DND-41 (cell line): ENCODE measurements around the gene ERC2.

ENCODE experiments used
- ATAC-seq: fragments of 200-7000 bp; cut with Tn5 transposase; 3 replicates; pipeline ENCODE4 v1.9.1; 2021; ENCODE audit warnings: low read depth; ENCODE audit not compliant: insufficient read depth
- DNase-seq: peaks from one replicate; pipeline ENCODE4 v3.0.0-alpha.2; 2020
- H2AFZ ChIP-seq: 2 replicates; pipeline ENCODE4 v1.6.0; 2012; ENCODE audit warnings: low read depth, low read length
- H3K27ac ChIP-seq: 2 replicates; pipeline ENCODE4 v1.5.1; 2012; ENCODE audit warnings: low read length, inconsistent platforms
- H3K27me3 ChIP-seq: fragments of 200-600 bp; sonication (generic); 2 replicates; pipeline ENCODE4 v1.6.0; 2012; ENCODE audit warnings: low read length, mild to moderate bottlenecking, inconsistent platforms; ENCODE audit not compliant: insufficient read depth, poor library complexity
- H3K36me3 ChIP-seq: 2 replicates; pipeline ENCODE4 v1.5.1; 2012; ENCODE audit warnings: low read length, inconsistent platforms; ENCODE audit not compliant: insufficient read depth
- H3K4me1 ChIP-seq: 2 replicates; pipeline ENCODE4 v1.5.1; 2012; ENCODE audit warnings: mild to moderate bottlenecking, low read length; ENCODE audit not compliant: insufficient read depth
- H3K4me2 ChIP-seq: 2 replicates; pipeline ENCODE4 v1.6.0; 2012; ENCODE audit warnings: mild to moderate bottlenecking, moderate library complexity, low read length, inconsistent platforms; ENCODE audit not compliant: insufficient read depth
- H3K4me3 ChIP-seq, 2 experiments: fragments of 200-600 bp in 1 of 2; shearing (Covaris generic) in 1 of 2; 2 replicates each; pipeline ENCODE4 v1.5.1; 2012 to 2016; ENCODE audit warnings: inconsistent platforms in 2 of 2, low read length in 2 of 2, mild to moderate bottlenecking in 2 of 2, low read depth in 1 of 2, moderate library complexity in 1 of 2
- H3K79me2 ChIP-seq: 2 replicates; pipeline ENCODE4 v1.6.0; 2012; ENCODE audit warnings: low read length, inconsistent platforms; ENCODE audit not compliant: insufficient read depth
- H3K9ac ChIP-seq: 2 replicates; pipeline ENCODE4 v1.6.0; 2012; ENCODE audit warnings: low read depth, mild to moderate bottlenecking, inconsistent platforms, low read length, moderate library complexity
- H3K9me3 ChIP-seq: 2 replicates; pipeline ENCODE4 v1.5.1; 2012; ENCODE audit warnings: low read length, moderate library complexity, mild to moderate bottlenecking, inconsistent platforms; ENCODE audit not compliant: insufficient read depth, severe bottlenecking
- H4K20me1 ChIP-seq: 2 replicates; pipeline ENCODE4 v1.6.0; 2012; ENCODE audit warnings: low read length; ENCODE audit not compliant: insufficient read depth
- CTCF ChIP-seq: IDR thresholded peaks from 2 replicates; pipeline ENCODE4 v1.5.1; 2012; ENCODE audit warnings: borderline replicate concordance, low read length, moderate library complexity, mild to moderate bottlenecking; ENCODE audit not compliant: poor library complexity, severe bottlenecking; ENCODE audit errors: extremely low read depth
- EZH2 ChIP-seq: IDR thresholded peaks from 3 replicates; pipeline ENCODE4 v1.6.1; 2012; ENCODE audit warnings: borderline replicate concordance, low read depth, mild to moderate bottlenecking, moderate library complexity, low read length, inconsistent platforms; ENCODE audit not compliant: severe bottlenecking

ERC2 gene

GRCh38 chr3:56459104-56459496 lies 9.2 kb downstream of the ERC2 start:
- DNase-seq (no peak), ATAC-seq (no peak)
- Histone ChIP-seq H3K79me2 (no peaks in the 10 kb centered on the region), H3K4me3 (no peak overlapping the region), H3K4me1 (no peaks in the 10 kb centered on the region), H3K27me3 (no peaks in the 10 kb centered on the region), H3K4me2 (no peak overlapping the region), H3K9me3 (no peaks in the 10 kb centered on the region), H4K20me1 (no peaks in the 10 kb centered on the region), H3K9ac (no peak overlapping the region), H3K27ac (no peak overlapping the region), H2AFZ (no peak overlapping the region), H3K36me3 (no peaks in the 10 kb centered on the region)
- no peak for TF ChIP-seq CTCF
- TF ChIP-seq EZH2: no peak

- no peak for ATAC-seq
- Histone ChIP-seq H3K4me3 (no peak overlapping the region), H3K4me1 (no peaks in the 10 kb centered on the region), H2AFZ (no peak overlapping the region), H3K9ac (no peak overlapping the region), H3K27me3 (no peaks in the 10 kb centered on the region), H3K9me3 (no peaks in the 10 kb centered on the region), H3K79me2 (no peaks in the 10 kb centered on the region), H3K36me3 (no peaks in the 10 kb centered on the region), H3K4me2 (no peak overlapping the region), H3K27ac (no peak overlapping the region), H4K20me1 (no peaks in the 10 kb centered on the region)
- DNase-seq: no peak
- TF ChIP-seq EZH2 (no peak), CTCF (no peak)
Measured at GRCh38 chr3:56458496-56459103, 9.7 kb downstream of the ERC2 start.

GRCh38 chr3:56456117-56456516 lies 12.2 kb downstream of the ERC2 start:
- Histone ChIP-seq H3K4me1 (no peaks in the 10 kb centered on the region), H3K27ac (no peak overlapping the region), H3K4me2 (no peak overlapping the region), H3K79me2 (no peaks in the 10 kb centered on the region), H3K4me3 (no peak overlapping the region), H3K9ac (no peak overlapping the region), H3K9me3 (no peaks in the 10 kb centered on the region), H2AFZ (no peak overlapping the region), H3K27me3 (peaks cover 3% of the 10 kb centered on the region), H4K20me1 (no peaks in the 10 kb centered on the region), H3K36me3 (no peaks in the 10 kb centered on the region)
- no peak for ATAC-seq
- DNase-seq: no peak
- TF ChIP-seq EZH2 (no peak), CTCF (no peak)
